Adrenal gland (tissue), 12 donors: Measurements from ENCODE around the gene GATAD2A. TPM values are rescaled to one million over a fixed set of nuclear protein-coding genes. Genes with fewer than 3 reads are reported as not detected.

Source experiments
- DNase-seq, 7 donors: peaks; one replicate each; pipeline ENCODE4 v3.0.0-alpha.2; 2019 to 2020
- H3K27ac ChIP-seq, 5 donors: fragments of 200-600 bp; sonication (generic) in 4 of 5; 1 replicate in 3 of 5; 2 replicates in 2 of 5; pipeline versions ENCODE4 v1.5.1 to v1.8.0; 2016 to 2020; ENCODE audit warnings: mild to moderate bottlenecking in 1 of 5
- H3K27me3 ChIP-seq: fragments of 200-600 bp; 2 replicates; pipeline ENCODE4 v1.8.0; 2021
- H3K36me3 ChIP-seq, 2 donors: fragments of 200-600 bp; replicated peaks in 1 of 2; 1 replicate in 1 of 2; 2 replicates in 1 of 2; pipeline versions ENCODE4 v1.5.1 to v1.8.0; 2018 to 2022
- H3K4me1 ChIP-seq, 2 donors: fragments of 200-600 bp; replicated peaks in 1 of 2; 1 replicate in 1 of 2; 2 replicates in 1 of 2; pipeline versions ENCODE4 v1.5.1 to v1.8.0; 2018 to 2021
- H3K4me3 ChIP-seq, 4 donors: fragments of 200-600 bp; sonication (generic) in 3 of 4; one replicate each; pipeline ENCODE4 v1.5.1; 2016 to 2018
- H3K9me3 ChIP-seq, 3 donors: fragments of 200-600 bp; sonication (generic) in 1 of 3; replicated peaks in 1 of 3; 1 replicate in 2 of 3; 2 replicates in 1 of 3; pipeline versions ENCODE4 v1.5.1 to v1.8.0; 2016 to 2021
- CTCF ChIP-seq, 6 experiments: fragments of 450-650 bp in 4 of 6; fragments of 200-600 bp in 2 of 6; sonication (generic) in 1 of 6; IDR thresholded peaks; 1 replicate in 5 of 6; 2 replicates in 1 of 6; pipeline versions ENCODE4 v1.5.1 to v1.8.0; 2016 to 2021; ENCODE audit warnings: antibody characterized with exemption in 6 of 6, mild to moderate bottlenecking in 2 of 6, moderate library complexity in 1 of 6
- POLR2A ChIP-seq, 2 donors: fragments of 450-650 bp; IDR thresholded peaks; one replicate each; pipeline ENCODE4 v1.6.1; 2017; ENCODE audit warnings: antibody characterized with exemption in 2 of 2, mild to moderate bottlenecking in 2 of 2, moderate library complexity in 1 of 2
- WGBS, 4 donors: extraction: QIAGEN DNeasy Blood & Tissue Kit in 2 of 4; methylation state at CpG; one replicate each; pipeline versions ENCODE4 v1.1.5 to v1.1.7; 2013 to 2017; 5-methylcytosine and 5-hydroxymethylcytosine counted together
- intact Hi-C, 2 donors: fragments of 100-400 bp; cut with DNase I; formaldehyde crosslinking; loops; one replicate each; pipeline versions ENCODE4 v1.14.1 to v1.15.0; 2022 to 2023
- polyA plus RNA-seq, 3 donors: library from polyadenylated mRNA; stranded (reverse); fragments of 200-250 nt in 2 of 3; fragments of 350-450 nt in 1 of 3; fragmentation: Illumina TruSeq in 1 of 3; extraction: RNeasy Lipid Tissue Mini Kit (QIAGEN cat#74804) in 1 of 3; gene quantifications; one replicate each; pipeline ENCODE4 v1.2.3, GENCODE V29; 2013 to 2014
- total RNA-seq, 9 donors: library from RNA; depleted of rRNA in 4 of 9; stranded (reverse); fragments of >200 nt in 4 of 9; fragments of 120-200 nt in 1 of 9; fragmentation: NEBNext Ultra II Directional in 1 of 9; extraction: Animal tissue kit (Norgen Biotek cat#: 25700) in 1 of 9; gene quantifications; one replicate each; pipeline versions ENCODE4 v1.1.0 to v1.2.4, GENCODE V29; 2013 to 2023
- donor health status: healthy with polysubstance abuse.
- donor health status: Bipolar disorder and iron deficiency.
- donor health status: DM: yes; HTN: yes; CAD: no.
- donor health status: DM: no; HTN: no; CAD: no.
- donor health status: DM: no; HTN: no; CAD: no.
- donor health status: DM: yes; HTN: yes; CAD: no.

The GATAD2A gene
- total and polyA plus RNA-seq, 12 donors, result 17.0 to 125 (median 61.9) TPM

DNA sequence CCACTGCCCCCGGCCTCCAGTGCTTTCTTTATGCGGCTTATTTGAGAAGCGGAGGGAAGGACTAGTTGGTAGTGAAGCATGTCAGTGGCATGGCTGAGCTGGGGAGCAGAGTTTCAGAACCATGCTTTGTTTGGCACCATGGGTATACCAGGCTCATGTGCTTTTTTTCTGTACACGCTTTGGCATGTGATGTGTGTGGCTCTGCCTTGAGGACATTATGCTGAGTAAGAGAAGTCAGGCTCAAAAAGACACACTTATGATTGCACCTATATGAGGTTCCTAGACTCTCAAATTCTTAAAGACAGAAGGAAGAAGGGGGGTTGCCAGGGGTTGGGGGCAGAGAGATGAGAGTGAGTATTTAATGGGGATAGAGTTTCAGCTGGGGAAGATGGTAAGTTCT lies 21.3 kb downstream of the GATAD2A start:
- Histone ChIP-seq H3K36me3 (no peaks in the 10 kb centered on the region), H3K4me1 (peaks cover 0 to 3% of the 10 kb centered on the region in 2 donors), H3K4me3 (no peak overlapping the region), H3K9me3 (no peaks in the 10 kb centered on the region), H3K27me3 (no peaks in the 10 kb centered on the region), H3K27ac (no peak overlapping the region)
- intact Hi-C loops, result no loop called here
- WGBS, 4 donors, result 93 to 95% (median 95%) methylated on average over 4 of the region's 4 CpGs
- no peak for DNase-seq
- no peak for TF ChIP-seq CTCF (IDR thresholded peaks at IDR 0.05)
- TF ChIP-seq POLR2A (IDR thresholded peaks at IDR 0.05), result no peak

- 58 to 69% (median 64%) methylated on average over 3 of the region's 3 CpGs for WGBS, 4 donors
- Histone ChIP-seq H3K4me1 (peaks cover 0 to 3% of the 10 kb centered on the region in 2 donors), H3K4me3 (no peak overlapping the region), H3K9me3 (no peaks in the 10 kb centered on the region), H3K27me3 (no peaks in the 10 kb centered on the region), H3K36me3 (no peaks in the 10 kb centered on the region), H3K27ac (no peak overlapping the region)
- no peak for TF ChIP-seq POLR2A (IDR thresholded peaks at IDR 0.05)
- TF ChIP-seq CTCF (IDR thresholded peaks at IDR 0.05), result no peak
- intact Hi-C loops, result no loop called here
- no peak for DNase-seq
Measured at GRCh38 chr19:19427302-19427701, 21.8 kb downstream of the GATAD2A start.

GRCh38 chr19:19427944-19428343 lies 22.5 kb downstream of the GATAD2A start:
- Histone ChIP-seq H3K27ac (no peak overlapping the region), H3K4me3 (no peak overlapping the region), H3K36me3 (no peaks in the 10 kb centered on the region), H3K9me3 (no peaks in the 10 kb centered on the region), H3K4me1 (peaks cover 0 to 3% of the 10 kb centered on the region in 2 donors), H3K27me3 (no peaks in the 10 kb centered on the region)
- intact Hi-C loops, result no loop called here
- no peak for DNase-seq
- TF ChIP-seq CTCF (IDR thresholded peaks at IDR 0.05), result no peak
- no peak for TF ChIP-seq POLR2A (IDR thresholded peaks at IDR 0.05)
- WGBS, 4 donors, result 74 to 83% (median 80%) methylated on average over 5 of the region's 5 CpGs

DNA sequence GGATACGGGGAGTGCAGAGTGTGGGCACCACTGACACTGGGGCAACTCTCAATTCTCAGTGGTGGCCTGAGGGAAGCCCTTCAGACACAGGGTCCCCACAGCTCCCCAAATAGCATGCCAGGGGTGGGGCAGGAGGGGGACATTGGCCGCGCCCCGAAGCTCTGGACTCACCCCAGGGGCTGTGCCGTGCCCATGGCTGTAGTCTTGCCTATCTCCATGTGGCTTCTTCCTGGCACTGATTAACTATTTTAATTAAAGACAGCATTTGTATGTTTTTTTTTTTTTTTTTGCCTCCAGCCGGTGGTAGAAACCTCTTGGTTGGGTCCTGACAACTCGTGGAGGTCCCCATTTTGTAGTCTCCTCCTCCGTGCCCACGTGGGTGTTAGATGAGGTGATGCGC lies 23.3 kb downstream of the GATAD2A start:
- Histone ChIP-seq H3K27me3 (no peaks in the 10 kb centered on the region), H3K4me1 (peaks cover 6% of the 10 kb centered on the region in 2 donors), H3K27ac (no peak overlapping the region), H3K9me3 (no peaks in the 10 kb centered on the region), H3K4me3 (no peak overlapping the region), H3K36me3 (no peaks in the 10 kb centered on the region)
- 93 to 96% (median 95%) methylated on average over 10 of the region's 10 CpGs for WGBS, 4 donors
- no peak for DNase-seq
- no peak for TF ChIP-seq POLR2A (IDR thresholded peaks at IDR 0.05)
- TF ChIP-seq CTCF (IDR thresholded peaks at IDR 0.05), result no peak
- intact Hi-C loops, result no loop called here
